ENCODE measurements around the gene KRT74.

GRCh38 chr12:52606581-52607218, 33.1 kb upstream of the KRT74 start:
- TF ChIP-seq POLR2AphosphoS5 (IDR thresholded peaks at IDR 0.05; ENCODE audit: low read depth, low read length) (no peak), POLR2A (IDR thresholded peaks at IDR 0.05; ENCODE audit: low read depth, low read length) (no peak), TAF1 (IDR thresholded peaks at IDR 0.05; ENCODE audit: low read depth, low read length) (no peak), SPI1 (IDR thresholded peaks at IDR 0.05; ENCODE audit: low read depth, low read length) (no peak), POU2F2 (IDR thresholded peaks at IDR 0.05; ENCODE audit: low read depth, low read length) (no peak)

Data from GM12891 (cell line).